Right cardiac atrium (tissue), 5 donors: ENCODE results near the gene SLC10A7. TPM values are rescaled to one million over a fixed set of nuclear protein-coding genes. Genes with fewer than 3 reads are reported as not detected.

Experiments
- ATAC-seq, 2 donors: fragments of 200-7000 bp; cut with Tn5 transposase; one replicate each; pipeline versions ENCODE4 v1.8.0 to v1.9.1; 2020; ENCODE audit warnings: moderate library complexity in 2 of 2, mild to moderate bottlenecking in 1 of 2
- DNase-seq, 3 donors: peaks; one replicate each; pipeline ENCODE4 v3.0.0-alpha.2; 2020
- H3K27ac ChIP-seq: one replicate; pipeline ENCODE4 v1.5.1; 2013; ENCODE audit warnings: mild to moderate bottlenecking, low read length, control low read depth, moderate library complexity
- H3K27me3 ChIP-seq: one replicate; pipeline ENCODE4 v1.6.1; 2013; ENCODE audit not compliant: control insufficient read depth, insufficient read depth
- H3K4me1 ChIP-seq: one replicate; pipeline ENCODE4 v1.6.1; 2013; ENCODE audit warnings: low read length; ENCODE audit not compliant: control insufficient read depth, insufficient read depth
- H3K4me3 ChIP-seq: one replicate; pipeline ENCODE4 v1.5.1; 2013; ENCODE audit warnings: low read length, control low read depth
- H3K9me3 ChIP-seq: one replicate; pipeline ENCODE4 v1.6.1; 2013; ENCODE audit warnings: low read length; ENCODE audit not compliant: control insufficient read depth
- WGBS: extraction: QIAGEN DNeasy Blood & Tissue Kit; methylation state at CpG from one replicate; pipeline ENCODE4 v1.1.7; 2013; 5-methylcytosine and 5-hydroxymethylcytosine counted together
- intact Hi-C, 4 donors: fragments of 100-400 bp; cut with DNase I; formaldehyde crosslinking; loops; one replicate each; pipeline versions ENCODE4 v1.11.0 to v1.14.0; 2022 to 2023
- polyA plus RNA-seq: library from polyadenylated mRNA; stranded (reverse); fragments of 200-250 nt; gene quantifications from one replicate; pipeline ENCODE4 v1.2.3, GENCODE V29; 2013
- total RNA-seq, 4 donors: library from RNA; stranded (reverse); fragmentation: NEBNext Ultra II Directional; extraction: Animal tissue kit (Norgen Biotek cat#: 25700); gene quantifications; one replicate each; pipeline ENCODE4 v1.2.1, GENCODE V29; 2021
- donor health status: healthy with polysubstance abuse.
- donor health status: DM: no; HTN: yes; CAD: no.
- donor health status: DM: no; HTN: no; CAD: no.
- donor health status: DM: no; HTN: yes; CAD: no; lungs with severe emphysema.
- donor health status: DM: yes; HTN: yes; CAD: no.

SLC10A7 gene
- total and polyA plus RNA-seq, 5 donors: 1.8 to 10.7 (median 5.3) TPM

- no peaks in the 10 kb centered on the region for H3K4me1 ChIP-seq
- H3K27ac ChIP-seq: no peak overlapping the region
- ATAC-seq: no peak
- DNase-seq: no peak
- H3K9me3 ChIP-seq: no peaks in the 10 kb centered on the region
- no peak overlapping the region for H3K4me3 ChIP-seq
- intact Hi-C loops: loop anchor here in 3 of 4 donors (5.0 to 10.0 kb wide), 4 partner anchors 565 to 748 kb away; no protein-coding TSS in a partner anchor
- no peaks in the 10 kb centered on the region for H3K27me3 ChIP-seq
These were observed 172.4 kb downstream of the SLC10A7 start for GRCh38 chr4:146349306-146349705.

GRCh38 chr4:146347822-146348221 is 173.9 kb downstream of the SLC10A7 start:
- H3K4me1 ChIP-seq: no peaks in the 10 kb centered on the region
- no peak overlapping the region for H3K27ac ChIP-seq
- 76% methylated on average over 2 of the region's 2 CpGs for WGBS
- H3K27me3 ChIP-seq: no peaks in the 10 kb centered on the region
- intact Hi-C loops: loop anchor here in 3 of 4 donors (5.0 to 10.0 kb wide), 4 partner anchors 567 to 749 kb away; no protein-coding TSS in a partner anchor
- ATAC-seq (no peak), DNase-seq (no peak)
- H3K4me3 ChIP-seq: no peak overlapping the region
- H3K9me3 ChIP-seq: no peaks in the 10 kb centered on the region

GRCh38 chr4:146346276-146346675 is 175.5 kb downstream of the SLC10A7 start:
- no peaks in the 10 kb centered on the region for H3K4me1 ChIP-seq
- no peak overlapping the region for H3K4me3 ChIP-seq
- intact Hi-C loops: loop anchor here in 3 of 4 donors (5.0 to 10.0 kb wide), 4 partner anchors 569 to 751 kb away; no protein-coding TSS in a partner anchor
- no peaks in the 10 kb centered on the region for H3K9me3 ChIP-seq
- no peak for ATAC-seq
- 92% methylated on average over 1 of the region's 1 CpG for WGBS
- no peak for DNase-seq
- no peaks in the 10 kb centered on the region for H3K27me3 ChIP-seq
- no peak overlapping the region for H3K27ac ChIP-seq

GRCh38 chr4:146343776-146344175 is 178.0 kb downstream of the SLC10A7 start:
- no peak overlapping the region for H3K27ac ChIP-seq
- H3K4me3 ChIP-seq: no peak overlapping the region
- H3K27me3 ChIP-seq: no peaks in the 10 kb centered on the region
- intact Hi-C loops: loop anchor here in 3 of 4 donors (5.0 to 10.0 kb wide), 3 partner anchors 571 to 751 kb away; no protein-coding TSS in a partner anchor
- WGBS: 69% methylated on average over 3 of the region's 3 CpGs
- H3K4me1 ChIP-seq: no peaks in the 10 kb centered on the region
- DNase-seq (no peak), ATAC-seq (no peak)
- H3K9me3 ChIP-seq: no peaks in the 10 kb centered on the region

- H3K27me3 ChIP-seq: no peaks in the 10 kb centered on the region
- H3K4me3 ChIP-seq: no peak overlapping the region
- no peak for ATAC-seq
- no peaks in the 10 kb centered on the region for H3K9me3 ChIP-seq
- H3K4me1 ChIP-seq: no peaks in the 10 kb centered on the region
- intact Hi-C loops: loop anchor here in 3 of 4 donors (5.0 to 10.0 kb wide), 3 partner anchors 572 to 752 kb away; no protein-coding TSS in a partner anchor
- DNase-seq: no peak
- H3K27ac ChIP-seq: no peak overlapping the region
These were observed 178.5 kb downstream of the SLC10A7 start for GRCh38 chr4:146343199-146343598.

GRCh38 chr4:146342600-146343192 is 179.0 kb downstream of the SLC10A7 start:
- Histone ChIP-seq H3K4me1 (no peaks in the 10 kb centered on the region), H3K4me3 (no peak overlapping the region), H3K9me3 (no peaks in the 10 kb centered on the region), H3K27me3 (no peaks in the 10 kb centered on the region), H3K27ac (no peak overlapping the region)
- ATAC-seq: no peak
- 95% methylated on average over 1 of the region's 1 CpG for WGBS
- no peak for DNase-seq
- intact Hi-C loops: loop anchor here in 3 of 4 donors (5.0 to 10.0 kb wide), 3 partner anchors 572 to 752 kb away; no protein-coding TSS in a partner anchor

GRCh38 chr4:146340798-146341197 is 180.9 kb downstream of the SLC10A7 start:
- H3K27ac ChIP-seq: no peak overlapping the region
- intact Hi-C loops: loop anchor here in 3 of 4 donors (5.0 to 10.0 kb wide), 3 partner anchors 574 to 754 kb away; no protein-coding TSS in a partner anchor
- no peak for ATAC-seq

GRCh38 chr4:146338512-146338911 is 183.2 kb downstream of the SLC10A7 start:
- intact Hi-C loops: no loop called here
- Histone ChIP-seq H3K9me3 (no peaks in the 10 kb centered on the region), H3K4me1 (peaks cover 6% of the 10 kb centered on the region), H3K27ac (no peak overlapping the region), H3K27me3 (no peaks in the 10 kb centered on the region), H3K4me3 (no peak overlapping the region)
- no peak for DNase-seq
- peak in 1 of 2 donors; percentile 47 for ATAC-seq

More at GRCh38 chr4:146340798-146341197, 180.9 kb downstream of the SLC10A7 start:
- no peaks in the 10 kb centered on the region for H3K4me1 ChIP-seq
- DNase-seq: no peak
- no peaks in the 10 kb centered on the region for H3K27me3 ChIP-seq
- no peak overlapping the region for H3K4me3 ChIP-seq
- H3K9me3 ChIP-seq: no peaks in the 10 kb centered on the region

- H3K27me3 ChIP-seq: no peaks in the 10 kb centered on the region
- peaks cover 6% of the 10 kb centered on the region for H3K4me1 ChIP-seq
- WGBS: 53% methylated on average over 1 of the region's 1 CpG
- no peaks in the 10 kb centered on the region for H3K9me3 ChIP-seq
- DNase-seq: no peak
- intact Hi-C loops: no loop called here
- H3K4me3 ChIP-seq: no peak overlapping the region
- H3K27ac ChIP-seq: no peak overlapping the region
- peak; percentile 47 to 68 for ATAC-seq
These were observed 185.3 kb downstream of the SLC10A7 start for GRCh38 chr4:146336410-146336807.

- peak in 1 of 2 donors; percentile 44 for ATAC-seq
These were observed 185.9 kb downstream of the SLC10A7 start for GRCh38 chr4:146335763-146336409.

GRCh38 chr4:146334862-146335449 is 186.8 kb downstream of the SLC10A7 start:
- 56% methylated on average over 4 of the region's 4 CpGs for WGBS
- no peak overlapping the region for H3K4me3 ChIP-seq
- H3K4me1 ChIP-seq: peaks cover 6% of the 10 kb centered on the region
- no peaks in the 10 kb centered on the region for H3K9me3 ChIP-seq
- peak in 2 of 3 donors; percentile 13 to 19 for DNase-seq
- H3K27ac ChIP-seq: no peak overlapping the region
- ATAC-seq: peak; percentile 19 to 36
- no peaks in the 10 kb centered on the region for H3K27me3 ChIP-seq
- intact Hi-C loops: no loop called here

More at GRCh38 chr4:146335763-146336409, 185.9 kb downstream of the SLC10A7 start:
- Histone ChIP-seq H3K4me3 (no peak overlapping the region), H3K27me3 (no peaks in the 10 kb centered on the region), H3K4me1 (peaks cover 6% of the 10 kb centered on the region), H3K9me3 (no peaks in the 10 kb centered on the region), H3K27ac (no peak overlapping the region)
- peak in 1 of 3 donors; percentile 9 for DNase-seq
- intact Hi-C loops: no loop called here
- WGBS: 87% methylated on average over 3 of the region's 3 CpGs
